HTR-8/SVneo (cell line): ENCODE measurements around the gene APBA2.
A peak's percentile ranks its signal among the peaks of the same experiment; 100 is the strongest.
"Not testable (repeated sequence)": the region's sequence is repeated elsewhere in the genome, so short reads cannot be mapped to it uniquely, and the experiment has no call there.

ENCODE experiments used
- DNase-seq: peaks from one replicate; pipeline ENCODE4 v3.0.0; 2011; ENCODE audit warnings: low spot score, mixed read lengths; ENCODE audit not compliant: insufficient read length
- FAIRE-seq: peaks from 2 replicates; lab custom pipeline; 2011; peaks lifted over from hg19 to GRCh38; lab: Jason Lieb, UNC

The APBA2 gene

DNA sequence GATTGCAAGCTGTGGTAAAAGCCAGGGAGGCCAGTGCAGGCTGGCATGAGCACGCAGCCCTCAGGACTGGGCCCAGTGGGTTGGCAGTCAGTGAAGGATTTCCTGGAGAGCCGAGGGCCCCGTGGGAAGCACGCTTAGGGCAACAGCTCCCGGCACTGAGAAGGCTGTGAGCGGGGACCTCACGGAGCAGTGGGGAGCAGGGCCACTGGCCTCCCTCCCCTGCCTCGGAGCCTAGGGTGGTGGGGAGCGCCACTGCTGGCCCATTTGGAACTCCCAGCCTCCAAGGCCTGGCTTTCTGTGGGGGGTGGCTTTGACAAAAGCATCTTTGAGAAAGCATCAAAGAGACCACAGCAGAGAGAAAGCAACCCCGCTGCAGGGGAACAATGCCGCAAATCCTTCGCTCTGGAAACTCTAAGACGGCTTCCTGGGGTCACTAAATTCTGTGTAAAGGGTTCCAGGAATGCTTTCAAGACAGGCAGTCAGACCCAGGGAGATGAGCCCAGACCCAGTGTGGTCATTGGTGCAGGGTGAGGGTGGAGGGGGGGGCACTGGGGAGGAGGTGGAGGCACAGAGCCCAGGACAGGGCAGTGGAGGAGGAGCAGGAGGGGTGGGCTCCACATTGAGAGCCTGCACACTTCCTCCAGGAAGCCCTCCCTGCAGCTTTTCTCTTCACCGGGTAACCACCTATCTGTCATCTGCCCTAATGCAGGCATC, 9.5 kb upstream of the APBA2 start:
- no peak for DNase-seq
- FAIRE-seq = no peak

DNA sequence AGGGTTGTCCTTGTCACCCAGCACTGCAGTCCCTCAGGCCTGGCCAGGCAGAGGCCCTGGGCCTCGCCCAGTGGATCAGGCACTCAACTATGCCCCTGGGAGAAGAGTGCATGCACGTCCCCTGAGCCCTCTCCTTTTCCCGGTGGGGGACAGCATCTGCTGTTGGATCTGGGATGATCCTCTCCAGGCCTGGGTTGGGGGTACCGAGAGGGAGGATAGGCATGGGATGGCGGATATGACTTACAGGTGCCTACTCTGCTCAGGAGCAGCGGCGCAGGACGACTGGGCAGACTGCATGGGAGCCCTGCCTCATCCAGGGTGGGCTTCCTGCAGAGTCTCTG, 9.0 kb upstream of the APBA2 start:
- DNase-seq (no peak), FAIRE-seq (no peak)

DNA sequence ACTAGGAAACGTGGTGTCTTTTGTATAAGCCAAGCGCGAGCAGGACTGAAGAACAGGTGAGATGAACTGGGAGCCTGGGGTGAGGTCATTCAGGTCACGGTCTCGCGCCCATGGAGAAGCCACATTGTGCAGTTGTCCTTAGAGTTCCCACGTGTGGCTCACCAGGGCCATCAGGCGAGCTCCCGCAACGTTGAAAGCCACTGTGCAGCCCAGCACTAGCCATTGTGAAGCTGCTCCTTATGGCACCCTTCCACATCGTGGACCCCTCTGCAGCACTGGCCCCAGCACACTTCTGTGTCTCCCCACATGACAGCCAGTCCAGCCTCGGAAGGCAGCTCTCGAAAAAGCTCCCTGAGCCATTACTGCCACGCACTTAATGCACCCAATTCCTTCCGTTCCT, 7.6 kb upstream of the APBA2 start:
- DNase-seq = no peak
- FAIRE-seq = no peak

DNA sequence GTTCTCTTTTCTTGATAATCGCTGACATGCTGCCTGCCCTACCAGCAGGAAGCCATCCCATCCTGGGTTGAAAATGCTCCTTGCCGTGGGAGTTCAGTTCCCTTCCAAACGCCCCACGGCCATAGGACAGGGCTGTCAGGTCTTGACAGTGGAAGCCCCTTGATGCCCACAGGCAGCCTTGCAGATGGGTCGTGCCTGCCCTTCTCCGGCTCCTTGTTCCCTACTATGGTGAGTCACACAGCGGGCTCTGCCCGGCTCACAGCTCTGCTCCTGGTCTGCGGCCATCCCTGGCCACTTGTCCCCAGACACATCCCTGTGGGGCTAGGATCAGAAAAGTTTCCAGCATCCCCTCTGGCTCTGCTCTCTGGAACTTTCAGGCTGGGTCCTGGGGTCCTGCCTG, 6.2 kb upstream of the APBA2 start:
- DNase-seq = no peak
- FAIRE-seq = no peak

DNA sequence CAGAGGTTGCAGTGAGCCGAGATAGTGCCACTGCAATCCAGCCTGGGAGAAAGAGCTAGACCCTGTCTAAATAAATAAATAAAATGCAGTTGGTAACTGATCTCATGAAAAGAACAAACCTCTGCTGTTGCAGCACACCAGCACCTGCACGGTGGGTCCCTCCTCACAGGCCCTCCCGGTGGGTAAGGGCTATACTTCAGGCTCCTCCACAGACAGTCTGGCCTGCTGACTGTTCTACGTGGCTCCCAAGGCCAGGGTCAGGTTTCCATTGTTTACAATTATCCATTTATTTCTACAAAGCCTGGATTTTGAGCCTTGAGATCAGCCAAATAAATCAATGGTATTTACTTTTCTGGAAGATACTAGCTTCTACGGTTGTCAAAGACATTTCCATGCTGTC, 5.1 kb upstream of the APBA2 start:
- DNase-seq (no peak), FAIRE-seq (no peak)

DNA sequence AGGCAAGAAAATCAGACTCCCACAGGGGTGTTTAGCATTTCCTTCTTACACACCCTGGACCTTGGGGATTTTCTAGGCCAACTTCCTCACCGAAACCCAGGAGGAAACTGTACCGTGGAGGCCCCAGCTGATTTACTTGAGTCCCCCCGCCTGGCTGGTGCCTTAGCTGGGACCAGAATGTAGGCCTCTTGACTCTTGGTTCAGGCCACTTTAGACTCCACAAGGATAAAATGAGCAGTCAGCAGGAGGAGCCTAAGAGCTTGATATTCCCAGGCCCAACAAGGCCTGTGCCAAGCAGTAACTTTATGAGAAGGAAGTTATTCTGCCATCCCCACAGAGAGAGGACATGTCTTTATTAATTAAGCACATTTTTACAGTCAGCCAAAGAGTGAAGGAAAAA, 4.6 kb upstream of the APBA2 start:
- DNase-seq = no peak
- FAIRE-seq = no peak

DNA sequence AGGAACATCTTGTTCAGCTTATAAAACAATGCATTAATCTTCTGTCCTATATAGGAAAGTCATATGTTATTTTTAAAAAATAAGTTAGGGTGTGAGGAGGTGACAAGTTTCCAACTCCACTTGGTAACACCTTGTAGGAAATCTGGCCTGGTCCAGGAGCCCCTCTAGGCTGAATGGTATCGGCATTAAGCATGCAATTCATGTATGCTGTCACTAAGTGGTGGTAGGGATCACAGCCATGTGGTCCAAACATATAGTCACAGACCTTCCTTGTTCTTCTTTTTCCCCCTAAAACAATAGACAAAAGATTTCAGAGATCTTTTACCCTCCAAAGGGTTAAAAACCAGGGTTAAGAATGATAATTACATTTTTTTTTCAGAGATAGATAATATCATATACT, 4.2 kb upstream of the APBA2 start:
- FAIRE-seq (no peak), DNase-seq (no peak)

DNA sequence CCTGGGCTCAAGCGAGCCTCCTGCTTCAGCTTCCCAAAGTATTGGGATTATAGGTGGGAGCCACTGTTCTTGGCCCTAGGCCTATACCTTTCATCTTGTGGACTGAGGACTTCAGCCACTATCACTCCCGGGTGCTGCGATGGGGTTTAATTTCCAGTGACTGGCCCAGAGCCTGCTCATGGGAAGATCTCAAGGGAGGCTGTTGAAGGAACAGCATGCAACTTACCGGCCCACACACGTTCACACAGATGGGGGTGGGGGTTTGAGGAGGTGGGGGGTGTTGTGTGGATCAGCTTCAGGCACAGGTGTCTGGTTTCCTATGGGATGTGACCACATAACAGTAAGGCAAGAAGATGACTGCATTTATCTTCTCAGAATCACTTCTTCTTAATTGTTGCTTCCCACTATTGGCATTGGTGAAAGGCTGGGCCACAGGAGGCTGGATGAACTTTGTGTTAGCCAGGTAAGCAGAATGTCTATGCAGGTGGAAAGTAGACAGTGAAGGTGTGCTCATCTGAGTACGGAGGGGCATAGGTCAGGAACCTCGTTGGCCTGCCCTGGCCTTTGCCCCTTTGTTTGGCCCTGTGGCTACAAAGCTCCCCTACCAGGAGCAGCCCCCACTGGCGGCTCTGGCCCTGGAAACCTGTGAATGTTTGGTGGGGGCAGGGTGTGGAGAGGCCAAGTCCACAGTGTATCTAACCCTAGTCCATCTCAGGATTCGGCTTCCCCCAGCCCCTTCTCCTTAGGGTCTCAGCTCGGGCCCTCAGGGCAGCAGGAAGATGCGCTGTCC, 1.4 kb upstream of the APBA2 start:
- no peak for FAIRE-seq
- DNase-seq = no peak

DNA sequence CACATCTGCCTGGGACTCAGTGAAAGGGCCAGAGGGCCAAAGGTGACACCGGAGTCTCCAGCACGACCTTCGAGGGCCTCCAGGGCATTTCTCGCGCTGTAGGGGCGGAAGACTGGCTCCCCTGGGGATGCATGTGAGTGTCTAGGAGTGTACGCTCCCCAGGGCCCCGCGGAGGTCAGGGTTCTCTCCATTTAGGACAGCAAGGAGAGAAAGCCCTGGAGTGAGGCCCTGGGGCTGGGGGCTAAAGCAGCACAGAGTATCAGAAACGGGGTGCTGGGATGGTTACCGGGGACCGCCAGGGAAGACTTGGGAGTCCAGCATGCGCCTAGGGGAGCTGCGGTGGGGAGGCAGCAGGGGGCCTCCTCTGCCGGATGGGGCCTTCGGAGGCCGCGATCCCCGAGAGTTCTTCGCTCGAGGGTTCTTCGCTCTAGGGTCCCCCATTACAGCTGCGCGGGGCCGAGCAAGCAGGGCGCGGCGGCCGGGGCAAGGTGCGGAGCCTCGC, 595 bp upstream of the APBA2 start:
- DNase-seq = no peak
- FAIRE-seq = no peak

DNA sequence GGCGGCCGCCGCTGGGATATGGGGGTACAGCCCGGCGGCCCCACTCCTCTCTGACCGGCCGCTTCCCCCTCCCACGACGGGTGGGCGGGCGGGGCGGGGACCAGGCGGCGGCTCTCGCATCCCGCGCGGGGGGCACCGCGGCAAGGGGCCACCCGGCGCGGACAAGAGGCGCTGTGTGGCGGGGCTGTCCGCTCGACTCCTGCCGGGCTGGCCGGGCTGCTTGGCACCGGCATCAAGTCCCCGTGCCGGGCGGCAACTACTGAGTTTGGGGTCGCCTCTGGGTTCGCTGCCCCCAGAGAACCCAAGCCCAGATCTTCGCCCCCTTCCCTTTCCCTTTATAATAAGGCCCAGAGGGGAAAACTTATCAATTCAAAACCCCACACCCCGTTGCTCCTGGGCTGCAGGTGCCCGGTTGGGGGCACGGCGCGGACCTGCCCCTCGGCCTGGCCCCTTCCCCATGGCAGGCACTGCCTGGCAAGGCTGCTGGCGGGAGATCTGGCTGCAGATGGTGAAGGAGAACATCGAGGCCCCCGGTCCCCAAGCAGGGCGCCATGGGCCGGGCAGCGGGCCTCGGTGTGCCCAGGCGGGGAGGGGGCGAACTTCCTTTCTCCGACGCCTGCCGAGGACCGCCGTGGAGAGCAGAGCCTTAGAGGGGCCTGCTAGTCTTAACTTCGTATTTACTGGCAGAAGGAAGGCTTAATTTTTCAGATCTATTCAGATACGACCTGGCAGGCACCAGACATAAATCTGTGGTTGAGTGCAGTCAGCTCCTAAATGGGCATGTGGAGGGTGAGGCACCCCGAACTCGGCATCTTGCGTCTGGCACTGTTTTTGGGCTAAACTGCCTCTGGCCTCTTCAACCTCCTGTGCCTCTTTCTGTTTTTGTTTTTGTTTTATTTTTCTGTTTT, 911 bp downstream of the APBA2 start:
- FAIRE-seq (no peak), DNase-seq (no peak)

DNA sequence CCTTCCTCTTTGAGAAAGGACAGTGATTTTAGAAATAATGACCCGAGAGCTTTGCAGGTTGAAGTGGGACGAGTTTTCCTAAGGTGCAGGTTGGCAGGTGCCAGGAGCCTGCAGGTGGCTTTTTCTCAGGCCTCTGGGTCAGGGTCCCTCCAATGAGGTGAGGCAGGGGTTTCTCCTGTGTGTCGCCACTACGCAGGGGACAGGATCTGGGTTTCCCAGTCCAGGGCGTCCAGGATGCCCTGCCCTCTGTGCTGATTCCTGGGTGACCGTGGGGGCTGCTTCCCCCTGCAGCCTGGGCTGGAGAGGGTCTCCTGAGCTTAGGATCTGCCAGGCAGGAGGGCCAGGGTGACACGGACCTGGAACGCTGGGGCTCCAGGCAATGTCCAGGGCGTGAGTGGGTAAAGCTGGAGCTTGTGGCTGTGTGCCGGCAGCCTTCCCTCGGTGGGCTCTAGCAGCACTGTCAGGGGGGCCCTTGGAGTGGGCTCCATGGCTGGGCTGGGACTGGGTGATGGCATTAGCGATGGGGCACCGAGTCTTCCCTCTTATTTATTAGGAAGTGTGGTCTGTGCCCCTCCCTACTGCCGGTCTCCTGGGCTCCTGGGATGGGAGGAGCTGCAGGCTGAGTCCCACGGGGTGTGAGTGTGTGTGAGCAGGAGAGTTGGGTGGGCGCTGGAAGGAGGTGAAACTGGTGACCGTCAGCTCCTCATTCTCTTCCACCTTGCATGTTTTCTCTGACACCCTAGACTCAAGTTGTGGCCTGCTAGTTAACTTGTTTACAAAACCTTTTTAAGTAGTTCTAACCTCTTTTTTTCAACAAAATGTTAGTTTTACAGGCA, 1.8 kb downstream of the APBA2 start:
- no peak for FAIRE-seq
- no peak for DNase-seq

DNA sequence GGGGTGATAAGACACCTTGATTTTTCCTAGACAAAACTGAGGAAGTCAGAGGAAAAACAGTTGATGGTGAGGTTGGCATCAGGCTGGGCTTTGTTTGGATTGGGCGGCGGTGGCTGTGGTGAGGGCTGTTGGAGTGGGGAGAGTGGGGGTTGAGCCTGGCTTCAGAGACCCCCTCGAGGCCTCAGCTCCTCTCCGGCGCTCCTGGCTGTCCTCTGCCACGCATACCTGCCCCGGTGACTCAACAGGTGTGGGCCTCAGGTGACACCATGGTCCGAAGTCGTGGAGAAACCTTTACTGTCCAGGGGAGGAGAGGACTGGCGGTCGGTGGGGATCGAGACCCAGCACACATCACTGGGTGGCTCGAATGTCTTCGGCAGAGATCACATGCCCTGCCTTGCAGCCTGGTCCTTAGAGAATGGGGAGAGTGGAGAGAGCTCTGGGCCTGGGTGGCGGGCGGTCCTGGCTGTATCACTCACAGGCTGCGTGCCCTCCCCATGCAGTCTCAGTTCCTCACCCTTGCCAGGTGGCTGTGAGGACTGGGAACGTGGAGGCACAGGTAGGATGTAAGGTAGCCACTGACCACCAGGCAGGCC, 2.6 kb downstream of the APBA2 start:
- no peak for DNase-seq
- peak; percentile 4 for FAIRE-seq

DNA sequence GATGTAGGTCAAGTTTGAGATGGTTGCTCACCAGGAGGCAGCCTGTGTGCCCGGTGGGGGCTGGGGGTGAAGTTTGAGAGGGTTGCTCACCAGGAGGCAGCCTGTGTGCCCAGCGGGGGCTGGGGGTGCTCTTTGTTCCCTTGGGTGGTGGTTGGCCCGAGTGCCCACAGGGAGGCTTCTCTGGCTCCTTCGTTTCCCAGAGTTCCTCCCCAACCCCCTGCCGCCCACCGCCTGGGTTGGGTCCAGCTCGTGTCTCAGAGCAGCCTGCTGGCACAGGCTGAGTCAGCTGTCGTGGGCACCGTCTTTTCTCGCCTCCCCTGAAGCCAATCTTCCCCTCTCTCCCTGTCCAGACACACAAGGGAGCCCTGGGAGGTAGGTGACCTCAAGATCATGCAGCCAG, 3.1 kb downstream of the APBA2 start:
- FAIRE-seq (no peak), DNase-seq (no peak)

DNA sequence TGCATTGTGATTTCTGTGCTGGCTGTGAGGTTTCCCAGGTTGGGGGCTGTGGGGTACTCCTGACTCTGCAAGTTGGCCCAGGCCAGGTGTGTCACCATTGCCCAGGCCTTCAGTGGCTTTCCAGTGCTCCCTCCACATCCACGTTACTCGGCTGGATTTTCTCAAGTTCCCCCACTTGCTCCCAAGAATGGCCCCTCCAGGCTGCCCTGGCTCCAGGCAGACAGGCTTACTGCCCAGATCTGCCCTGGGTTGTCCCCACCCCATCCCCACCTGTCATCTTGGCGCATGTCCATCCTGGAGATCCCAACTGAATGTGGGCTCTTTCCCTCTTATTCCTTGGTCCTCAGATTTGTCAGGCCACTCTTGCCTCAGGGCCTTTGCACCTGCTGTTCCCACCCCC, 3.6 kb downstream of the APBA2 start:
- no peak for FAIRE-seq

DNA sequence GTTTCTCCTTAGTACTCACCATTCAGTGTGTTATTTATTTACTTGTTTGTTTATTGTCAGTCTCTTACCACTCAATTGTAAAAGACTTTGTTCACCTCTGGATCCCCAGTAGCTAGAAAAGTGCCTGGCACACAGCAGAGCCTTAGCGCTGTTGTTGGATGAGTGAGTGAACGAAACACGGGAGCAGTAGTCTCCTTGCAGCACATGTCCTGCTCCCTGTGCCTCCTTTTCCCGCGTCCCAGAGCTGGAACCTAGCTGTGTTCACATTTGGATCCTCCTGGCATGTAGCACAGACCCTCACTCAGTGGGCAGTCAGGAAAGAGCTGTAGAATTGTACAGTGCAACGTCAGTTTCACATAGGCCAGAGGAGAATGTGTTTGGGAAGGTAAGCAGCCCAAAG, 4.1 kb downstream of the APBA2 start:
- not testable (repeated sequence) for DNase-seq, FAIRE-seq

More for the DNA sequence above, 3.6 kb downstream of the APBA2 start:
- no peak for DNase-seq

DNA sequence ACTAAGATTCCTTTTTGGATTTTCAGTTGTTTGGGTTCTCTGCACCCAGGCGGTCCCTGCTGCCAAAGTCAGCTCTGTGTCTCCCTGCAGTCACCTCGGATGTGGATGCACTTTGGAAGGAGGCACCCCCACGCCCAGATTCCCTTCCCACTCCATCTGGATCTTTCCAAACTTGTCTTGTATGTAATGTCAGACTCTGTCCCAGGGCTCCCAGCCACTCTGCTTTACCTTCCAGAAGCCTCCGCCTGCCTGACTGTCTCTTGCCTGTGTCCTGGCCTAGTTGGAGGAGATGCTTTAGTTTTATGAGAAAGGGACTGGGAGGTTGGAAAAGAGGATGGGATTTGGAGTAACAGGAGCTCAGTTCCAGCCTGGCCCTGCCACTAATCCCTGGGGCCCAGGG, 4.5 kb downstream of the APBA2 start:
- FAIRE-seq, DNase-seq: not testable (repeated sequence)

DNA sequence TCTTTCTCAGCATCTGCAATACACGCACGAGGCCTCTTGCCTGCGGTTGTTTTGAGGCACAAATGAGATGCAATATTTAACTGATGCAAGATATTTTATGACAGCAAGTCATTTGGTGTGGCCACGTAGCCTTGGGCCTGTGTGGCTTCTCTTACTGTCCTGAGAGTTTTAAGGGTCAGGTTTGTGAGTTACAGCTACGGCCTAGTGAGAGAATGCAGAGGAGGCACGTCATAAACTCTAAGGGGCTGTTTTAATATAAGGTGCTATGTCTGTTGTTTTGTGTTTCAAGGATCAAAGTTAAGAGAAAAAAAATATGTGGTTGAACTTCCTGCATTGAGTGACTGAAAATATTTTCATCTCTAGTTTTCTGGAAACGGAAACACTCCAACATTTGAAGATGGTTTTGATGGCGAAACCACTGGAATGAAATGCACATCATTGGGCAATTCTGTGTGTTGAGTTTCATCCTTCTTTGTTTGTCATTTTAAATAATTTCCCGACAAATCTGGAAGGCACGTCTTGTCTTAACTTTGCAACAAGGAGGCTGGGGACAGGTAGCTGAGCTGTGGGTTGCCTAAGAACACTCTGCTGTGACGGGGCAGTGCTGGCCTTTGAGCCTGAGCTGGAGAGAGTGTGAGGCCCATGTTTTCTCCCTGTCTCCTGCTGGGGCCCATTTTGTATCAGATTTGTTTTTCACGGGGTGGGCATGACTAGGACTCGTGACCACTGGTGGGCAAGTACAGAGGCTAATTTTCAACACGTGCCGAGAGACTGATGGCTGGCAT, 5.1 kb downstream of the APBA2 start:
- no peak for FAIRE-seq
- no peak for DNase-seq

DNA sequence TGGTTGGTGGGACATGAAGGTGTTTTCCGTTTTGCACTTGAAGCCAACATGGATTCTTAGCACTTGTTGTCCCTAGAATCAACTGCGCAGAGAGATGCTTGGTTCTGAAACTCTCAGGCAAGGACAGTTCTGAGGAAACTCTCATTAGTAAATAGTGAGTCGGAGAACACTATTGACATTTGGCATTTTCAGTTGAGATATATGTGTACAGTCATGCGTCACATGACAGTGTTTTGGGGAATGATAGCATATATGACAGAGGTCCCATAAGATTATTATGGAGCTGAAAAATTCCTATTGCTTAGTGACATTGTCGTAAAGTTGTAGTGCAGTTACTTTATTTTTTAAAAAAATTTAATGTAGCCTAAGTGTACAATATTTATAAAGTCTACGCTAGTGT, 5.8 kb downstream of the APBA2 start:
- DNase-seq = no peak
- no peak for FAIRE-seq
